WERI-Rb-1 (cell line): ENCODE data around the gene RIPOR3.

Experiments
- DNase-seq: peaks from one replicate; pipeline ENCODE4 v3.0.0-alpha.2; 2020
- H3K27ac ChIP-seq: fragments of 250-450 bp; sonication (Bioruptor Pico); 2 replicates; pipeline ENCODE4 v1.5.1; 2020; ENCODE audit warnings: mild to moderate bottlenecking, moderate library complexity
- H3K27me3 ChIP-seq: fragments of 250-450 bp; sonication (Bioruptor Pico); 2 replicates; pipeline ENCODE4 v1.5.1; 2021; ENCODE audit warnings: mild to moderate bottlenecking, low read depth, moderate library complexity; ENCODE audit not compliant: insufficient read depth, severe bottlenecking
- H3K36me3 ChIP-seq: fragments of 250-450 bp; sonication (Bioruptor Pico); 2 replicates; pipeline ENCODE4 v1.5.1; 2020; ENCODE audit warnings: mild to moderate bottlenecking, moderate library complexity
- H3K4me3 ChIP-seq: 2 replicates; pipeline ENCODE4 v1.5.1; 2011; ENCODE audit warnings: low read depth, mild to moderate bottlenecking, control low read depth, low read length
- H3K9me3 ChIP-seq: fragments of 250-450 bp; sonication (Bioruptor Pico); 2 replicates; pipeline ENCODE4 v1.5.1; 2021; ENCODE audit warnings: mild to moderate bottlenecking, moderate library complexity; ENCODE audit not compliant: severe bottlenecking
- CTCF ChIP-seq: IDR thresholded peaks from 2 replicates; pipeline ENCODE4 v1.5.1; 2011; ENCODE audit warnings: low read depth, mild to moderate bottlenecking, control low read depth, inconsistent platforms, low read length

Gene RIPOR3

DNA sequence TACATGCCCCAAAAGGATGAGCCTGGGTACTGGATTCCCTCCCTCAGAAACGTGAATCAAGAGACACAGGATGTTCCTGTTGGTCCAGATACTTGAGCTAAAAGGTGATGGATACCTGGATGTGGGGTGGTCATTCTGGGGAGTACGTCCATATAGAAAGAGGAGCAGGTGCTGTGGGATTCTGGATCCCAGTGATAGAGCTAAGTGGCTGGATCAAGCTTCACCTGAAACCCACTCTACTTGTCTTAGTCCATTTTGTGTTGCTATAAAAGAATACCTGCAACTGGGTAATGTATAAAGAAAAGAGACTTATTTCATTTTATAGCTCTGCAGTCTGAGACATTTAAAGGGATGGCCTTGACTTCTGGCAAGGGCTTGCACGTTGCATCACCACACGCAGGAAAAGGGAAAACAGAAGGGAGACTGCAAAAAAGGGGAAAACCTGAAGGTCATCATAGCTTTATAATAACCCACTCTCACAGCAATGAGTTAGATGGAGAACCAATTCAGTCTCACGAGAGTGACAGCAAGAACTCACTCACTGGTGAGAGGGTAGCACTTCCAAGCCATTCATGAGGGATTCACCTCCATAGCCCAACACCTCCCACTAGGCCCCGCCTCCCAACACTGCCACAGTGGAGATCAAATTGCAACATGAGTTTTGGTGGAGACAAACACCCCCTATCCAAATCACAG, 31.2 kb downstream of the RIPOR3 start:
- DNase-seq, result no peak
- TF ChIP-seq CTCF, result no peak
- H3K36me3 ChIP-seq, result no peaks in the 10 kb centered on the region
- no peak overlapping the region for H3K4me3 ChIP-seq
- no peaks in the 10 kb centered on the region for H3K27me3 ChIP-seq
- H3K27ac ChIP-seq, result no peak overlapping the region
- no peaks in the 10 kb centered on the region for H3K9me3 ChIP-seq

GRCh38 chr20:50658804-50659380, 32.5 kb downstream of the RIPOR3 start:
- TF ChIP-seq CTCF, result no peak
- no peaks in the 10 kb centered on the region for H3K27me3 ChIP-seq
- no peaks in the 10 kb centered on the region for H3K36me3 ChIP-seq
- H3K9me3 ChIP-seq, result no peaks in the 10 kb centered on the region
- no peak overlapping the region for H3K4me3 ChIP-seq
- no peak overlapping the region for H3K27ac ChIP-seq
- DNase-seq, result no peak

DNA sequence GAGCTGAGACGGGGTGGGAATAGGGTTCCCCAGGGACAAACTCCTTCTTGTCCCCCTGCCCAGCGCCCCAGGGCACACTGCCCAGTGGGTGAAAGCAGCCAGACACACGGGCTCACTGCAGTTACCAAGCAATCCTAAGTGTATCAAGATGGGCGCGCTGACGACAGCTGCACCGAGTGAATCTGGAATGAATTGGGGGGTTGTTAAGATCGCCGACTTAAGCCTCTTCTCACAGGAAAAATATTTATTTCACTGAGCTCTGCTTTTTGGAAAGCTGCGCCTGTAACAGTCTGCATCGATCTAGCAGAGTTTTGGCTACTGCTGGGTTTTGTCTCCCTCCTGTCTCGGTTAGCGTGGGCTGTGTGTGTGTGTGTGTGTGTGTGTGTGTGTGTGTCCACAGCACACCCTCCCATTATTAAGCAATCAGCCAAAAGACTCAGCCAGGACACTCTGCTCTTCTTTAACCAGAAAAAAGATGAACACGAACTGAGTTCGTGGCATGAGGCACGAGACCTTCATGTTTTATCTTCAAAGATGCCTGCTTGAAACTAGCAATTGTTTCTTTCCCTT, 35.9 kb downstream of the RIPOR3 start:
- TF ChIP-seq CTCF, result no peak
- H3K4me3 ChIP-seq, result no peak overlapping the region
- no peak overlapping the region for H3K27ac ChIP-seq
- H3K9me3 ChIP-seq, result no peaks in the 10 kb centered on the region
- H3K36me3 ChIP-seq, result no peaks in the 10 kb centered on the region
- DNase-seq, result no peak
- H3K27me3 ChIP-seq, result no peaks in the 10 kb centered on the region

DNA sequence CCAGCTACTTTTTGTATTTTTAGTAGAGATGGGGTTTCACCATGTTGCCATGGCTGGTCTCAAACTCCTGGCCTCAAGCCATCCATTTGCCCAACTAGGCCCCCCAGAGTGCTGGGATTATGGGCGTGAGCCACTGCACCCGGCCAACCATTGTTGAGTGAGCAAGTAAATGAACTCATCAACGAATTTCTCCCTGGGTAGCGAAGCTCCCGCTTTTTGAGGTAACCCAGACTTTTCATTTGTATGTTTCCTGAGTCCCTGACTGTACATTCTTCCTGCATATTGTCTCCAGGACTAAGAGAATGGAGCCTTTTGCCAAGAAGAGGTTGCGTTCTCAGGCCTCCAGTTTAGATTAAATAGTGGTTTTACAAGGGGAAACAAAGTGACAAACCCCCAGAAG, 36.4 kb downstream of the RIPOR3 start:
- H3K36me3 ChIP-seq, result no peaks in the 10 kb centered on the region
- H3K4me3 ChIP-seq, result no peak overlapping the region
- no peaks in the 10 kb centered on the region for H3K27me3 ChIP-seq
- no peak for DNase-seq
- TF ChIP-seq CTCF, result no peak
- no peaks in the 10 kb centered on the region for H3K9me3 ChIP-seq
- no peak overlapping the region for H3K27ac ChIP-seq

- Histone ChIP-seq H3K27me3 (no peaks in the 10 kb centered on the region), H3K9me3 (no peaks in the 10 kb centered on the region), H3K36me3 (no peaks in the 10 kb centered on the region), H3K27ac (no peak overlapping the region), H3K4me3 (no peak overlapping the region)
- no peak for TF ChIP-seq CTCF
- DNase-seq, result no peak
Measured at GRCh38 chr20:50652702-50653294, 38.5 kb downstream of the RIPOR3 start.
